Activated CD8-positive, alpha-beta memory T cell treated with anti-CD3 and anti-CD28 coated beads for 1 hour (primary cell): ENCODE results near the gene PLA2G4E.

Experiments used
- DNase-seq, 2 donors: peaks; one replicate each; pipeline ENCODE4 v3.0.0-alpha.2; 2020; ENCODE audit warnings: low read depth in 1 of 2; ENCODE audit errors: extremely low read depth in 1 of 2

Gene PLA2G4E

GRCh38 chr15:42031198-42031915 is 10.5 kb upstream of the PLA2G4E start:
- DNase-seq: no peak

GRCh38 chr15:42027521-42027920 is 6.7 kb upstream of the PLA2G4E start:
- DNase-seq: no peak

GRCh38 chr15:42024303-42024702 is 3.5 kb upstream of the PLA2G4E start:
- DNase-seq: no peak

GRCh38 chr15:42021593-42021992 is 751 bp upstream of the PLA2G4E start:
- no peak for DNase-seq

- no peak for DNase-seq
Measured at GRCh38 chr15:42018306-42019224, 2.3 kb downstream of the PLA2G4E start.

GRCh38 chr15:42016971-42017370 is 3.9 kb downstream of the PLA2G4E start:
- DNase-seq: no peak

- no peak for DNase-seq
Measured at GRCh38 chr15:42014406-42014805, 6.4 kb downstream of the PLA2G4E start.

- no peak for DNase-seq
Measured at GRCh38 chr15:42012928-42013482, 7.8 kb downstream of the PLA2G4E start.

GRCh38 chr15:42012241-42012640 is 8.6 kb downstream of the PLA2G4E start:
- no peak for DNase-seq

- DNase-seq: no peak
Measured at GRCh38 chr15:42011074-42011473, 9.8 kb downstream of the PLA2G4E start.

- DNase-seq: no peak
Measured at GRCh38 chr15:42010434-42010833, 10.4 kb downstream of the PLA2G4E start.

- no peak for DNase-seq
Measured at GRCh38 chr15:42009474-42009873, 11.4 kb downstream of the PLA2G4E start.

- no peak for DNase-seq
Measured at GRCh38 chr15:42009022-42009421, 11.8 kb downstream of the PLA2G4E start.

- no peak for DNase-seq
Measured at GRCh38 chr15:42007386-42007785, 13.5 kb downstream of the PLA2G4E start.

GRCh38 chr15:42002333-42002732 is 18.5 kb downstream of the PLA2G4E start:
- DNase-seq: no peak

GRCh38 chr15:42001236-42001635 is 19.6 kb downstream of the PLA2G4E start:
- DNase-seq: no peak

- DNase-seq: no peak
Measured at GRCh38 chr15:41999290-42000285, 21.3 kb downstream of the PLA2G4E start.

GRCh38 chr15:41997845-41998244 is 23.0 kb downstream of the PLA2G4E start:
- DNase-seq: no peak

- DNase-seq: no peak
Measured at GRCh38 chr15:41996921-41997592, 23.8 kb downstream of the PLA2G4E start.

GRCh38 chr15:41996376-41996775 is 24.5 kb downstream of the PLA2G4E start:
- DNase-seq: no peak
